Dermis blood vessel endothelial cell (primary cell): Measurements from ENCODE around the gene TNNC1. TPM values are rescaled to one million over a fixed set of nuclear protein-coding genes. Genes with fewer than 3 reads are reported as not detected.

Experiments
- DNase-seq: peaks from one replicate; pipeline ENCODE4 v3.0.0; 2010
- total RNA-seq: library from RNA; depleted of rRNA; stranded (reverse); fragments of >200 nt; gene quantifications from 2 replicates; pipeline ENCODE4 v1.2.3, GENCODE V29; 2014

Gene TNNC1
- total RNA-seq, 1 donor from 2014 or later, result not detected

- no peak for DNase-seq
Observed at GRCh38 chr3:52483577-52484381, 29.9 kb upstream of the TNNC1 start.

GRCh38 chr3:52483081-52483480 lies 29.2 kb upstream of the TNNC1 start:
- no peak for DNase-seq

- peak; percentile 69 for DNase-seq
Observed at GRCh38 chr3:52481819-52482521, 28.1 kb upstream of the TNNC1 start.

- no peak for DNase-seq
Observed at GRCh38 chr3:52480768-52481715, 27.2 kb upstream of the TNNC1 start.

- no peak for DNase-seq
Observed at GRCh38 chr3:52479877-52480575, 26.2 kb upstream of the TNNC1 start.

GRCh38 chr3:52479037-52479876 lies 25.4 kb upstream of the TNNC1 start:
- no peak for DNase-seq

- no peak for DNase-seq
Observed at GRCh38 chr3:52477796-52478095, 23.9 kb upstream of the TNNC1 start.

- DNase-seq, result no peak
Observed at GRCh38 chr3:52477076-52477795, 23.4 kb upstream of the TNNC1 start.

- no peak for DNase-seq
Observed at GRCh38 chr3:52473026-52473425, 19.2 kb upstream of the TNNC1 start.

- DNase-seq, result no peak
Observed at GRCh38 chr3:52472239-52473000, 18.6 kb upstream of the TNNC1 start.

GRCh38 chr3:52471371-52472238 lies 17.8 kb upstream of the TNNC1 start:
- peak; percentile 84 for DNase-seq

GRCh38 chr3:52470920-52471319 lies 17.1 kb upstream of the TNNC1 start:
- DNase-seq, result no peak

- no peak for DNase-seq
Observed at GRCh38 chr3:52469001-52469400, 15.2 kb upstream of the TNNC1 start.

GRCh38 chr3:52468336-52468735 lies 14.5 kb upstream of the TNNC1 start:
- no peak for DNase-seq

GRCh38 chr3:52463416-52463815 lies 9.6 kb upstream of the TNNC1 start:
- DNase-seq, result no peak

- DNase-seq, result no peak
Observed at GRCh38 chr3:52461874-52462273, 8.0 kb upstream of the TNNC1 start.

GRCh38 chr3:52458770-52459545 lies 5.1 kb upstream of the TNNC1 start:
- DNase-seq, result no peak
